Aorta (tissue), 5 donors: ENCODE measurements around the gene FUBP3. TPM values are rescaled to one million over a fixed set of nuclear protein-coding genes. Genes with fewer than 3 reads are reported as not detected.

Experiments
- ATAC-seq: fragments of 200-7000 bp; cut with Tn5 transposase; one replicate; pipeline ENCODE4 v1.9.1; 2022; ENCODE audit warnings: moderate library complexity; ENCODE audit not compliant: low FRiP score
- DNase-seq, 2 donors: peaks; one replicate each; pipeline ENCODE4 v3.0.0-alpha.2; 2020
- H3K27ac ChIP-seq, 2 donors: one replicate each; pipeline ENCODE4 v1.5.1; 2013; ENCODE audit warnings: low read length in 2 of 2, mild to moderate bottlenecking in 2 of 2, moderate library complexity in 2 of 2, control low read depth in 1 of 2, inconsistent platforms in 1 of 2, low read depth in 1 of 2
- H3K27me3 ChIP-seq, 2 donors: one replicate each; pipeline ENCODE4 v1.6.1; 2013; ENCODE audit warnings: control low read depth in 1 of 2, low read length in 1 of 2, mild to moderate bottlenecking in 1 of 2, moderate library complexity in 1 of 2; ENCODE audit not compliant: insufficient read depth in 2 of 2, control insufficient read depth in 1 of 2
- H3K36me3 ChIP-seq, 2 donors: one replicate each; pipeline ENCODE4 v1.6.1; 2013; ENCODE audit warnings: control low read depth in 1 of 2, low read length in 1 of 2, mild to moderate bottlenecking in 1 of 2; ENCODE audit not compliant: insufficient read depth in 2 of 2, control insufficient read depth in 1 of 2
- H3K4me1 ChIP-seq, 2 donors: one replicate each; pipeline ENCODE4 v1.6.1; 2013; ENCODE audit warnings: low read length in 2 of 2, control low read depth in 1 of 2, mild to moderate bottlenecking in 1 of 2, moderate library complexity in 1 of 2; ENCODE audit not compliant: insufficient read depth in 2 of 2, control insufficient read depth in 1 of 2
- H3K4me3 ChIP-seq, 2 donors: one replicate each; pipeline ENCODE4 v1.5.1; 2013; ENCODE audit warnings: low read length in 2 of 2, control low read depth in 1 of 2, mild to moderate bottlenecking in 1 of 2
- H3K9me3 ChIP-seq: one replicate; pipeline ENCODE4 v1.6.1; 2013; ENCODE audit warnings: mild to moderate bottlenecking, low read length; ENCODE audit not compliant: control insufficient read depth
- WGBS, 2 donors: extraction: QIAGEN DNeasy Blood & Tissue Kit; methylation state at CpG; one replicate each; pipeline ENCODE4 v1.1.7; 2013; 5-methylcytosine and 5-hydroxymethylcytosine counted together
- intact Hi-C, 2 donors: fragments of 100-400 bp; cut with DNase I; formaldehyde crosslinking; loops; one replicate each; pipeline versions ENCODE4 v1.14.2 to v1.15.0; 2022
- polyA plus RNA-seq, 2 donors: library from polyadenylated mRNA; stranded (reverse); fragments of 200-250 nt; gene quantifications; one replicate each; pipeline ENCODE4 v1.2.3, GENCODE V29; 2013
- total RNA-seq, 2 donors: library from RNA; stranded (reverse); fragmentation: NEBNext Ultra II Directional; extraction: Animal tissue kit (Norgen Biotek cat#: 25700); gene quantifications; one replicate each; pipeline ENCODE4 v1.2.1, GENCODE V29; 2021
- donor health status: healthy with polysubstance abuse.
- donor health status: Bipolar disorder and iron deficiency.
- donor health status: DM: no; HTN: no; CAD: no.
- donor health status: DM: no; HTN: no; CAD: no.
- donor health status: DM: yes; HTN: yes; CAD: no.

Gene FUBP3
- total and polyA plus RNA-seq, 4 donors, result 24.4 to 50.9 (median 38.6) TPM

DNA sequence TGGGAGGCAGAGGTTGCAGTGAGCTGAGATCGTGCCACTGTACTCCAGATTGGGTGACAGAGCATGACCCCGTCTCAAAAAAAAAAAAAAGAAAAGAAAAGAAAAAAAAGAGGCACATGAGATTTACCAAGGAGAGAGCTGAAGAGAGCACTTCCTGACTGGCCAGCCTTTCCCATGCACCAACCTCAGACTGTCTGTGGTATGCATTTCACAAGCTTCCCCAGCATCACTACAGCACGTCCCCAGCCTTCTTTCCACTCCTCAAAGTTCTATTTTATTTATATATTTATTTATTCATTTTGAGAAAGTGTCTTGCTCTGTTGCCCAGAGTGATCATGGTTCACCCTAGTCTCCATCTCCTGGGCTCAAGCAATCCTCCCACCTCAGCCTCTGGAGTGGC, 13.6 kb upstream of the FUBP3 start:
- Histone ChIP-seq H3K27me3 (no peaks in the 10 kb centered on the region), H3K4me3 (no peak overlapping the region), H3K4me1 (no peaks in the 10 kb centered on the region), H3K9me3 (no peaks in the 10 kb centered on the region), H3K36me3 (no peaks in the 10 kb centered on the region), H3K27ac (no peak overlapping the region)
- WGBS, 2 donors, result 77 to 81% methylated on average over 3 of the region's 3 CpGs
- DNase-seq (no peak), ATAC-seq (no peak)
- intact Hi-C loops, result no loop called here

DNA sequence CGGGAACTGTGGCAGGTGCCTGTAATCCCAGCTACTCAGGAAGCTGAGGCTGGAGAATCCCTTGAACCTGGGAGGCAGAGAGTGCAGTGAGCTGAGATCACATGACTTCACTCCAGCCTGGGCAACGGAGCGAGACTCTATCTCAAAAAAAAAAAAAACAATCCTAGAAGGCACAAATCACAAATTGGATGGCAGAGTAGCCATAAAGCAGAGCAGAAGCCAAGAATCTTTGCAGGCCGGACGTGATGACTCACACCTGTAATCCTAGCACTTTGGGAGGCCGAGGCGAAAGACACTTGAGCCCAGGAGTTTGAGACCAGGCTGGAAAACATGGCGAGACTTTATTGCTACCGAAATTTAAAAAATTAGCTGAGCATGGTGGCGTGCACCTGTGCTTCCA, 9.2 kb upstream of the FUBP3 start:
- H3K9me3 ChIP-seq, result no peaks in the 10 kb centered on the region
- ATAC-seq (no peak), DNase-seq (no peak)
- H3K27ac ChIP-seq, result no peak overlapping the region
- no peaks in the 10 kb centered on the region for H3K4me1 ChIP-seq
- no peak overlapping the region for H3K4me3 ChIP-seq
- WGBS, 2 donors, result 75 to 76% methylated on average over 10 of the region's 10 CpGs
- no peaks in the 10 kb centered on the region for H3K36me3 ChIP-seq
- H3K27me3 ChIP-seq, result no peaks in the 10 kb centered on the region
- intact Hi-C loops, result no loop called here

DNA sequence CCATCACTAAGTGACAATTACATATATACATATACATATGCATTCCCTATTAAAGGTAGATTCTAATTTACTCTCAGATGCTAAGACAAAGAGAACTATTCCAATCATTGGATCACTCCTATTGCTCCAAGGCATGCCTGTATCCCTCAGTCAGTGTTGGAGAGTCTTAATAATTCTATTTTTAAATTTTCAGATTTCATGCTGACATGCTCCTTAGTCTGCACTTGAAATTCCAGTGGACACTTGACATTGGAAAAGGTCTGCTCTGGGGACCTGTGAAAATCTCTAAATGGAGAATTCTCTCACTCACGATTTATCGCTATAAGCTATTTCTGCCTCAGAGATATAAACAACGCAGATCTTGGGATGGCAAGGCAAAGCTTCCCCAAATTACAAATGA, 3.9 kb upstream of the FUBP3 start:
- H3K27ac ChIP-seq, result no peak overlapping the region
- DNase-seq (no peak), ATAC-seq (no peak)
- H3K27me3 ChIP-seq, result no peaks in the 10 kb centered on the region
- no peaks in the 10 kb centered on the region for H3K36me3 ChIP-seq
- WGBS, 2 donors, result 72 to 80% methylated on average over 3 of the region's 3 CpGs
- H3K4me3 ChIP-seq, result no peak overlapping the region
- intact Hi-C loops, result no loop called here
- H3K9me3 ChIP-seq, result no peaks in the 10 kb centered on the region
- peaks cover 0 to 3% of the 10 kb centered on the region in 2 donors for H3K4me1 ChIP-seq

DNA sequence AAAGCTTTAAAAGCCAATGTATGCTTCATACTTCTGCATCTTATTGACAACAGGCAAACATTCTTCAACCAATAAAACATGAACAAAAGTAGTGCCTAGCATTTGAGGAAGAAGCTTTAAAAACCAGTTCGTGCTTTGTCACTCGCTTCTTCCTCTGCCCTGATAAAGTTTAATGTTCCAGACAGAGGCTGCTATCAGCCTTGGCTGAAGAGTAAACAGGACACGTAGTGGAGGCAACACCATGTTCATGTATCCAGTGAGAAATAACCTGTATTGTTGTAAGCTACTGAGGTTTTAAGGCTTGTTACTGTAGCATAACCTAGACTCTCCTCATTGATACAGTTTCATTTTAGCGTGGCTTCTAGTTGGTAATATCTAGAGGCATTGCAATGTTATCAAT, 3.2 kb upstream of the FUBP3 start:
- no peak overlapping the region for H3K4me3 ChIP-seq
- ATAC-seq, result no peak
- H3K36me3 ChIP-seq, result no peaks in the 10 kb centered on the region
- H3K4me1 ChIP-seq, result peaks cover 0 to 8% of the 10 kb centered on the region in 2 donors
- 63 to 66% methylated on average over 4 of the region's 4 CpGs for WGBS, 2 donors
- no peaks in the 10 kb centered on the region for H3K27me3 ChIP-seq
- DNase-seq, result no peak
- intact Hi-C loops, result no loop called here
- no peaks in the 10 kb centered on the region for H3K9me3 ChIP-seq
- H3K27ac ChIP-seq, result no peak overlapping the region

GRCh38 chr9:130579738-130580463, 524 bp downstream of the FUBP3 start:
- no peaks in the 10 kb centered on the region for H3K9me3 ChIP-seq
- intact Hi-C loops, result no loop called here
- H3K27ac ChIP-seq, result no peak overlapping the region
- no peaks in the 10 kb centered on the region for H3K36me3 ChIP-seq
- DNase-seq, result no peak
- no peaks in the 10 kb centered on the region for H3K27me3 ChIP-seq
- H3K4me1 ChIP-seq, result peaks cover 0 to 9% of the 10 kb centered on the region in 2 donors
- ATAC-seq, result no peak
- 1 to 2% methylated on average over 38 to 40 of the region's 40 CpGs for WGBS, 2 donors
- peak overlapping the region; percentile 85 to 91 for H3K4me3 ChIP-seq

GRCh38 chr9:130581766-130582165, 2.4 kb downstream of the FUBP3 start:
- H3K4me1 ChIP-seq, result peaks cover 0 to 9% of the 10 kb centered on the region in 2 donors

GRCh38 chr9:130583271-130583670, 3.9 kb downstream of the FUBP3 start:
- DNase-seq (no peak), ATAC-seq (no peak)
- intact Hi-C loops, result no loop called here
- peaks cover 0 to 9% of the 10 kb centered on the region in 2 donors for H3K4me1 ChIP-seq
- no peak overlapping the region for H3K27ac ChIP-seq
- H3K36me3 ChIP-seq, result no peaks in the 10 kb centered on the region
- H3K4me3 ChIP-seq, result no peak overlapping the region
- H3K27me3 ChIP-seq, result no peaks in the 10 kb centered on the region
- 92 to 93% methylated on average over 4 of the region's 4 CpGs for WGBS, 2 donors
- H3K9me3 ChIP-seq, result no peaks in the 10 kb centered on the region

More at GRCh38 chr9:130581766-130582165, 2.4 kb downstream of the FUBP3 start:
- no peak for DNase-seq
- WGBS, 2 donors, result 79 to 85% methylated on average over 3 of the region's 3 CpGs
- no peak for ATAC-seq
- intact Hi-C loops, result no loop called here
- Histone ChIP-seq H3K36me3 (no peaks in the 10 kb centered on the region), H3K9me3 (no peaks in the 10 kb centered on the region), H3K27me3 (no peaks in the 10 kb centered on the region), H3K27ac (no peak overlapping the region), H3K4me3 (no peak overlapping the region)

- Histone ChIP-seq H3K27ac (no peak overlapping the region), H3K4me1 (no peaks in the 10 kb centered on the region), H3K4me3 (no peak overlapping the region), H3K9me3 (no peaks in the 10 kb centered on the region), H3K27me3 (no peaks in the 10 kb centered on the region), H3K36me3 (no peaks in the 10 kb centered on the region)
- WGBS, 2 donors, result 87 to 90% methylated on average over 3 of the region's 3 CpGs
- DNase-seq (no peak), ATAC-seq (no peak)
- intact Hi-C loops, result no loop called here
These were observed 8.5 kb downstream of the FUBP3 start for GRCh38 chr9:130587921-130588320.

GRCh38 chr9:130588416-130588815, 9.0 kb downstream of the FUBP3 start:
- H3K27me3 ChIP-seq, result no peaks in the 10 kb centered on the region
- 59 to 63% methylated on average over 4 of the region's 4 CpGs for WGBS, 2 donors
- H3K36me3 ChIP-seq, result no peaks in the 10 kb centered on the region
- no peaks in the 10 kb centered on the region for H3K9me3 ChIP-seq
- H3K4me1 ChIP-seq, result no peaks in the 10 kb centered on the region
- no peak overlapping the region for H3K4me3 ChIP-seq
- intact Hi-C loops, result no loop called here
- no peak overlapping the region for H3K27ac ChIP-seq
- DNase-seq, result no peak
- ATAC-seq, result no peak
